AML-193 (cell line): Measurements from ENCODE around the gene YAP1.
A peak's percentile ranks its signal among the peaks of the same experiment; 100 is the strongest.
"Not testable (repeated sequence)": the region's sequence is repeated elsewhere in the genome, so short reads cannot be mapped to it uniquely, and the experiment has no call there.

ENCODE experiments used
- DNase-seq, 2 experiments: peaks; one replicate each; lab custom pipeline; 2025; lab: John Stamatoyannopoulos, UW

YAP1 gene

GRCh38 chr11:102240502-102240901 is 130.3 kb downstream of the YAP1 start:
- DNase-seq: no peak

GRCh38 chr11:102241026-102241425 is 130.8 kb downstream of the YAP1 start:
- DNase-seq: no peak

- no peak for DNase-seq
Measured at GRCh38 chr11:102243399-102243884, 133.2 kb downstream of the YAP1 start.

GRCh38 chr11:102244681-102245409 is 134.6 kb downstream of the YAP1 start:
- no peak for DNase-seq

- no peak for DNase-seq
Measured at GRCh38 chr11:102251423-102251822, 141.2 kb downstream of the YAP1 start.

GRCh38 chr11:102252339-102252891 is 142.2 kb downstream of the YAP1 start:
- no peak for DNase-seq

GRCh38 chr11:102253020-102253715 is 142.9 kb downstream of the YAP1 start:
- no peak for DNase-seq

- DNase-seq: peak; percentile 3 to 20
Measured at GRCh38 chr11:102254047-102254446, 143.8 kb downstream of the YAP1 start.

GRCh38 chr11:102256251-102256650 is 146.0 kb downstream of the YAP1 start:
- DNase-seq: no peak

- DNase-seq: no peak
Measured at GRCh38 chr11:102260241-102260640, 150.0 kb downstream of the YAP1 start.

- no peak for DNase-seq
Measured at GRCh38 chr11:102263379-102264003, 153.2 kb downstream of the YAP1 start.

- not testable (repeated sequence) for DNase-seq
Measured at GRCh38 chr11:102264704-102265103, 154.5 kb downstream of the YAP1 start.

GRCh38 chr11:102266099-102266498 is 155.9 kb downstream of the YAP1 start:
- no peak for DNase-seq

- no peak for DNase-seq
Measured at GRCh38 chr11:102267609-102268008, 157.4 kb downstream of the YAP1 start.

GRCh38 chr11:102268083-102268984 is 158.1 kb downstream of the YAP1 start:
- DNase-seq: no peak

GRCh38 chr11:102268985-102269470 is 158.8 kb downstream of the YAP1 start:
- DNase-seq: no peak

GRCh38 chr11:102269927-102270326 is 159.7 kb downstream of the YAP1 start:
- DNase-seq: no peak

GRCh38 chr11:102272047-102272824 is 162.0 kb downstream of the YAP1 start:
- DNase-seq: no peak

- no peak for DNase-seq
Measured at GRCh38 chr11:102274628-102275027, 164.4 kb downstream of the YAP1 start.

GRCh38 chr11:102276362-102276761 is 166.1 kb downstream of the YAP1 start:
- no peak for DNase-seq

GRCh38 chr11:102276783-102277182 is 166.5 kb downstream of the YAP1 start:
- no peak for DNase-seq
